Measurements from ENCODE around the gene HIKESHI.

DNA sequence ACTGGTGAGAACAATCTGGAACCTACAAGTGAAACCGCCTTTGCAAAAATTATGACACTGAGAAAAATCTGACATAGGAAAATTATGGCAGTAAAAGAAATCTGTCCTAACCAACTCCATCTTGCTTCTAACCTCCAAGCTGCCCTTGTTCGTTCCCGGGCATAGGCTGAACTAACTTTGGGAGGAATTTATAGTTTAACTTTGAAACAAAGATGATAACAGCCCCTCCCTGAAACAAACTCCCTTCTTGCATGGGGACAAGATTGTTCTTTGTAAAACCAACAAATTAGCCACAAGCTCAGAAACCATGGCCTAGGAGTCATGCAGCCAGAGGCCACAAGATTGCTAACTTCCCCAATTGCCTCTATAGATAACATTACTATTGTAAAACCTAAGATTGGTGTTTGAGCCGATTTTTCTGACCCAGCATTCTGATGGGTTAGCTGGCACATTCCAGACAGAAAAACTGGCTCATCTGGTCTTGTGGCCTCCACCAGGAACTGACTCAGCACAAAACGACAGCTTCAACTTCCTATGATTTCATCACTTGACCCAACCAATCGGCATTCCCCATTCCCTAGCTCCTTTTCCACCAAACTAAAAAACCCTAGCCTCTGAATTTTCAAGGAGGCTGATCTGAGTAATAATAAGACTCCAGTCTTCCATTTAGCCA is 69.0 kb downstream of the HIKESHI start:
- no peak for TF ChIP-seq POU2F2 (IDR thresholded peaks at IDR 0.05; ENCODE audit: low read depth, low read length)
- no peak for TF ChIP-seq POLR2A (IDR thresholded peaks at IDR 0.05; ENCODE audit: low read depth, low read length)
- TF ChIP-seq POLR2AphosphoS5 (IDR thresholded peaks at IDR 0.05; ENCODE audit: low read depth, low read length) = no peak
- TF ChIP-seq PAX5 (IDR thresholded peaks at IDR 0.05; ENCODE audit: insufficient read depth, low read length, severe bottlenecking) = no peak
- no peak for TF ChIP-seq TAF1 (IDR thresholded peaks at IDR 0.05; ENCODE audit: low read depth, low read length)
- no peak for TF ChIP-seq SPI1 (IDR thresholded peaks at IDR 0.05; ENCODE audit: low read depth, low read length)
